ENCODE measurements around the gene XPO6.
"Not testable (repeated sequence)": the region's sequence is repeated elsewhere in the genome, so short reads cannot be mapped to it uniquely, and the experiment has no call there.

Gene XPO6

GRCh38 chr16:28149011-28149888 lies 62.5 kb downstream of the XPO6 start:
- DNase-seq = no peak

- no peak for DNase-seq
These were observed 65.2 kb downstream of the XPO6 start for GRCh38 chr16:28146536-28146935.

- no peak for DNase-seq
These were observed 66.0 kb downstream of the XPO6 start for GRCh38 chr16:28145796-28146195.

- no peak for DNase-seq
These were observed 70.8 kb downstream of the XPO6 start for GRCh38 chr16:28140788-28141618.

GRCh38 chr16:28139530-28139929 lies 72.2 kb downstream of the XPO6 start:
- DNase-seq = no peak

GRCh38 chr16:28136751-28137434 lies 74.9 kb downstream of the XPO6 start:
- no peak for DNase-seq

- DNase-seq = no peak
These were observed 78.1 kb downstream of the XPO6 start for GRCh38 chr16:28133666-28134065.

- no peak for DNase-seq
These were observed 79.9 kb downstream of the XPO6 start for GRCh38 chr16:28131743-28132393.

GRCh38 chr16:28131181-28131580 lies 80.6 kb downstream of the XPO6 start:
- no peak for DNase-seq

- no peak for DNase-seq
These were observed 81.4 kb downstream of the XPO6 start for GRCh38 chr16:28130099-28131088.

GRCh38 chr16:28126684-28127620 lies 84.8 kb downstream of the XPO6 start:
- DNase-seq = no peak

GRCh38 chr16:28125592-28125991 lies 86.2 kb downstream of the XPO6 start:
- no peak for DNase-seq

GRCh38 chr16:28121527-28121926 lies 90.2 kb downstream of the XPO6 start:
- no peak for DNase-seq

GRCh38 chr16:28120754-28121153 lies 91.0 kb downstream of the XPO6 start:
- DNase-seq = no peak

GRCh38 chr16:28118637-28119036 lies 93.1 kb downstream of the XPO6 start:
- DNase-seq = no peak

- DNase-seq = no peak
These were observed 94.6 kb downstream of the XPO6 start for GRCh38 chr16:28117168-28117565.

- not testable (repeated sequence) for DNase-seq
These were observed 95.9 kb downstream of the XPO6 start for GRCh38 chr16:28115866-28116265.

GRCh38 chr16:28112908-28113307 lies 98.9 kb downstream of the XPO6 start:
- no peak for DNase-seq

- no peak for DNase-seq
These were observed 100.8 kb downstream of the XPO6 start for GRCh38 chr16:28110977-28111376.

- no peak for DNase-seq
These were observed 101.3 kb downstream of the XPO6 start for GRCh38 chr16:28110479-28110878.

Data from NCI-H1105 (cell line).